Keratinocyte (primary cell): Measurements from ENCODE around the gene C4orf50. TPM values are rescaled to one million over a fixed set of nuclear protein-coding genes. Genes with fewer than 3 reads are reported as not detected.
"Not testable (repeated sequence)": the region's sequence is repeated elsewhere in the genome, so short reads cannot be mapped to it uniquely, and the experiment has no call there.

Experiments used
- DNase-seq: peaks from one replicate; pipeline ENCODE4 v3.0.0-alpha.2; 2011; ENCODE audit warnings: low read depth, missing footprints, low spot score
- FAIRE-seq: peaks from 2 replicates; lab custom pipeline; 2011; peaks lifted over from hg19 to GRCh38; lab: Jason Lieb, UNC
- H2AFZ ChIP-seq: 2 replicates; pipeline ENCODE4 v1.6.0; 2012; ENCODE audit warnings: low read length, control low read depth, inconsistent platforms; ENCODE audit not compliant: control insufficient read depth
- H3K27ac ChIP-seq: 2 replicates; pipeline ENCODE4 v1.5.1; 2011; ENCODE audit warnings: low read length; ENCODE audit not compliant: control insufficient read depth, insufficient read depth
- H3K27me3 ChIP-seq: 3 replicates; pipeline ENCODE4 v1.6.0; 2011; ENCODE audit warnings: low read length; ENCODE audit not compliant: control insufficient read depth, insufficient read depth; ENCODE audit errors: extremely low read depth
- H3K36me3 ChIP-seq, 2 experiments: 2 replicates in 1 of 2; 3 replicates in 1 of 2; pipeline ENCODE4 v1.5.1; 2011; ENCODE audit warnings: low read length in 2 of 2, mild to moderate bottlenecking in 1 of 2; ENCODE audit not compliant: control insufficient read depth in 2 of 2, insufficient read depth in 2 of 2; ENCODE audit errors: extremely low read depth in 1 of 2
- H3K4me1 ChIP-seq: 3 replicates; pipeline ENCODE4 v1.5.1; 2011; ENCODE audit warnings: low read length; ENCODE audit not compliant: control insufficient read depth, insufficient read depth; ENCODE audit errors: extremely low read depth
- H3K4me2 ChIP-seq: 3 replicates; pipeline ENCODE4 v1.6.0; 2011; ENCODE audit warnings: low read depth, low read length; ENCODE audit not compliant: control insufficient read depth, insufficient read depth; ENCODE audit errors: extremely low read depth
- H3K4me3 ChIP-seq, 3 experiments: fragments of 200-600 bp in 1 of 3; sonication (generic) in 1 of 3; 2 replicates in 2 of 3; 3 replicates in 1 of 3; pipeline ENCODE4 v1.5.1; 2011 to 2016; ENCODE audit warnings: low read length in 3 of 3, mild to moderate bottlenecking in 3 of 3, control low read depth in 2 of 3, inconsistent platforms in 1 of 3, low read depth in 1 of 3, mixed read lengths in 1 of 3, mixed run types in 1 of 3, moderate library complexity in 1 of 3; ENCODE audit not compliant: control insufficient read depth in 2 of 3, insufficient read depth in 2 of 3; ENCODE audit errors: extremely low read depth in 1 of 3
- H3K79me2 ChIP-seq: 2 replicates; pipeline ENCODE4 v1.6.0; 2012; ENCODE audit warnings: low read length; ENCODE audit not compliant: control insufficient read depth, insufficient read depth
- H3K9ac ChIP-seq: 3 replicates; pipeline ENCODE4 v1.6.0; 2011; ENCODE audit warnings: low read length; ENCODE audit not compliant: control insufficient read depth, insufficient read depth; ENCODE audit errors: extremely low read depth
- H3K9me1 ChIP-seq: 3 replicates; pipeline ENCODE4 v1.6.0; 2011; ENCODE audit warnings: low read length; ENCODE audit not compliant: control insufficient read depth, insufficient read depth; ENCODE audit errors: extremely low read depth
- H3K9me3 ChIP-seq: 2 replicates; pipeline ENCODE4 v1.5.1; 2012; ENCODE audit warnings: low read depth, low read length; ENCODE audit not compliant: control insufficient read depth
- H4K20me1 ChIP-seq: 3 replicates; pipeline ENCODE4 v1.6.0; 2011; ENCODE audit warnings: low read length; ENCODE audit not compliant: control insufficient read depth, insufficient read depth; ENCODE audit errors: extremely low read depth
- EZH2 ChIP-seq: IDR thresholded peaks from one replicate; pipeline ENCODE4 v1.6.1; 2012; ENCODE audit warnings: inconsistent platforms, mild to moderate bottlenecking, low read length, moderate library complexity
- dilution Hi-C: fragments of 300-500 bp; cut with MboI; formaldehyde crosslinking; loops from one replicate; pipeline ENCODE4 v1.7.0; 2020; ENCODE audit warnings: low sequenced_read_pairs; ENCODE audit not compliant: extremely low pct_ligation_motif_present
- polyA plus RNA-seq, 5 experiments: library from polyadenylated mRNA; depleted of rRNA in 3 of 5; stranded (reverse) in 3 of 5; stranded (forward) in 1 of 5; unstranded in 1 of 5; fragments of >200 nt; gene quantifications; 1 replicate in 1 of 5; 2 replicates in 3 of 5; 3 replicates in 1 of 5; pipeline versions ENCODE4 v1.2.1 to v1.2.3, GENCODE V29; 2011 to 2012; ENCODE audit warnings: missing spikeins in 2 of 5, low read depth in 1 of 5, low replicate concordance in 1 of 5
- TF ChIP-seq, protein P1 (sequence below), 3 experiments: IDR thresholded peaks in 1 of 3; conservative IDR thresholded peaks in 1 of 3; optimal IDR thresholded peaks in 1 of 3; 2 replicates in 2 of 3; 3 replicates in 1 of 3; pipeline versions ENCODE3 to v1.5.1; 2011; ENCODE audit warnings: low read length in 3 of 3, mild to moderate bottlenecking in 3 of 3, moderate library complexity in 2 of 3, control low read depth in 1 of 3, inconsistent platforms in 1 of 3; ENCODE audit not compliant: insufficient read depth in 2 of 3; ENCODE audit errors: extremely low read depth in 1 of 3

C4orf50 gene
- polyA plus RNA-seq, 1 donor (not counting 4 experiments of a cell fraction or from before 2014, with no cell fraction given) = not detected

DNA sequence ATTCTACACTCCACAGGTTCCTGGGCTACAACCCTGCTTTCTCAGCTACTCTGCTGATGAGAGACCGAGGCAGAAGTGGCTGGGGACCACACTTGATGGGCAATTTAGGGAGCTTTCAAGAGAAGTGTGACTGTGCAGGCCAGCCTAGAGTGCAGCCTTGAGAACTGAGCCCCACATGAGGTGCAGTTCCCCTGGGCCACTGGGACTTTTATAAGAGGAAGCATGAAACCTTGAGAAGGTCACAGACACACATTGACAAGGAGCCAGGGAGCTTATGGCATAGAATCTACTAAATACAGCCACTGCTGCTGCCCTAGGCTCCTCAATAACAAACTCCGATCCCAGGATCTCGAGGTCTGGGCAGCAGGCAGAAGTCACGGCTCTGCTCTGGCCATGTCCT lies 13.1 kb downstream of the C4orf50 start:
- no peak overlapping the region for H3K4me3 ChIP-seq
- H3K79me2 ChIP-seq = no peaks in the 10 kb centered on the region
- H4K20me1 ChIP-seq = no peaks in the 10 kb centered on the region
- no peak for FAIRE-seq
- no peaks in the 10 kb centered on the region for H3K4me1 ChIP-seq
- DNase-seq = no peak
- H3K9me3 ChIP-seq = peaks cover 8% of the 10 kb centered on the region
- dilution Hi-C loops = no loop called here
- TF ChIP-seq EZH2 = no peak
- TF ChIP-seq, protein P1, sequence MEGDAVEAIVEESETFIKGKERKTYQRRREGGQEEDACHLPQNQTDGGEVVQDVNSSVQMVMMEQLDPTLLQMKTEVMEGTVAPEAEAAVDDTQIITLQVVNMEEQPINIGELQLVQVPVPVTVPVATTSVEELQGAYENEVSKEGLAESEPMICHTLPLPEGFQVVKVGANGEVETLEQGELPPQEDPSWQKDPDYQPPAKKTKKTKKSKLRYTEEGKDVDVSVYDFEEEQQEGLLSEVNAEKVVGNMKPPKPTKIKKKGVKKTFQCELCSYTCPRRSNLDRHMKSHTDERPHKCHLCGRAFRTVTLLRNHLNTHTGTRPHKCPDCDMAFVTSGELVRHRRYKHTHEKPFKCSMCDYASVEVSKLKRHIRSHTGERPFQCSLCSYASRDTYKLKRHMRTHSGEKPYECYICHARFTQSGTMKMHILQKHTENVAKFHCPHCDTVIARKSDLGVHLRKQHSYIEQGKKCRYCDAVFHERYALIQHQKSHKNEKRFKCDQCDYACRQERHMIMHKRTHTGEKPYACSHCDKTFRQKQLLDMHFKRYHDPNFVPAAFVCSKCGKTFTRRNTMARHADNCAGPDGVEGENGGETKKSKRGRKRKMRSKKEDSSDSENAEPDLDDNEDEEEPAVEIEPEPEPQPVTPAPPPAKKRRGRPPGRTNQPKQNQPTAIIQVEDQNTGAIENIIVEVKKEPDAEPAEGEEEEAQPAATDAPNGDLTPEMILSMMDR (optimal IDR thresholded peaks at IDR 0.05 in 1 of 3, IDR thresholded peaks at IDR 0.05 in 1 of 3, conservative IDR thresholded peaks at IDR 0.05 in 1 of 3; ENCODE audit: extremely low read depth in 1 of 3, insufficient read depth in 2 of 3, low read length in 3 of 3) = no peak
- no peak overlapping the region for H2AFZ ChIP-seq
- H3K9ac ChIP-seq = no peak overlapping the region
- H3K27ac ChIP-seq = no peak overlapping the region
- H3K4me2 ChIP-seq = no peak overlapping the region
- peaks cover 19% of the 10 kb centered on the region for H3K27me3 ChIP-seq
- no peaks in the 10 kb centered on the region for H3K9me1 ChIP-seq
- H3K36me3 ChIP-seq = no peaks in the 10 kb centered on the region

DNA sequence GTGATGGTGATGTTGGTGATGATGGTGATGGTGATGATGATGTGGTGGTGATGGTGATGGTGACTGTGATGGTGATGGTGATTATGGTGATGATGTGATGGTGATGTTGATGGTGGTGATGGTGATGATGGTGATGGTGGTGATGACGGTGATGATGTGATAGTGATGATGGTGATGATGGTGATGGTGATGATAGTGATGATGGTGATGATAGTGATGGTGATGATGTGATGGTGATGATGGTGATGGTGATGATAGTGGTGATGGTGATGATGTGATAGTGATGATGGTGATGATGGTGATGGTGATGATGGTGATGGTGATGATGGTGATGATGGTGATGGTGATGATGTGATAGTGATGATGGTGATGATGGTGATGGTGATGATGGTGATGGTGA lies 14.7 kb downstream of the C4orf50 start:
- H3K27ac ChIP-seq, H3K9me3 ChIP-seq, H3K4me2 ChIP-seq, H3K4me1 ChIP-seq, H3K79me2 ChIP-seq, H3K9ac ChIP-seq, H3K4me3 ChIP-seq, H4K20me1 ChIP-seq, H3K9me1 ChIP-seq, H3K27me3 ChIP-seq, DNase-seq, H3K36me3 ChIP-seq, dilution Hi-C loops, H2AFZ ChIP-seq, FAIRE-seq: not testable (repeated sequence)

DNA sequence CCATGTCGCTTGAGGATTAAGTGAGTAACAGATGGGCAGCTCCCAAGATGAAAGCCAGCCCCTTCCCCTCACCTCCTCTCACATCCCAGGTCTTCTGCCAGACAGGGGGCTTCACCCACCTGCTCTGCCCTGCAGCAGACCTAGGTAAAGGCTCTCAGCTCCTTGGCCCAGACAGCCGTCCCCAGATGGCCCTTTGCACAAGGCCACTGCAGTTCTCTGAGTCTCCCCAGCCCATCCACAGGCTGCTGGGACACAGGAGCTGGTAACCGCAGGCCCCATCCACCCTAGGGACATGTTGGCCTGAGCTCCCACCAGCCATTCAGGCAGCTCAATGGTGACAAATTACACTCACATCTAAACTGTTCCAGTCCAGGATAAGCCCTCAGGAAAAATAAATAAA lies 15.3 kb downstream of the C4orf50 start:
- dilution Hi-C loops = no loop called here
- FAIRE-seq (no peak), DNase-seq (no peak)

More for the DNA sequence above, 15.3 kb downstream of the C4orf50 start:
- peaks cover 8% of the 10 kb centered on the region for H3K9me3 ChIP-seq
- H3K27me3 ChIP-seq = peaks cover 2% of the 10 kb centered on the region
- H2AFZ ChIP-seq = no peak overlapping the region
- H3K4me1 ChIP-seq = no peaks in the 10 kb centered on the region
- no peak overlapping the region for H3K27ac ChIP-seq
- no peak overlapping the region for H3K4me3 ChIP-seq
- H3K4me2 ChIP-seq = no peak overlapping the region
- no peaks in the 10 kb centered on the region for H4K20me1 ChIP-seq
- H3K79me2 ChIP-seq = no peaks in the 10 kb centered on the region
- no peak overlapping the region for H3K9ac ChIP-seq
- no peaks in the 10 kb centered on the region for H3K9me1 ChIP-seq
- no peaks in the 10 kb centered on the region for H3K36me3 ChIP-seq
- no peak for TF ChIP-seq EZH2
- TF ChIP-seq, protein P1 (optimal IDR thresholded peaks at IDR 0.05 in 1 of 3, IDR thresholded peaks at IDR 0.05 in 1 of 3, conservative IDR thresholded peaks at IDR 0.05 in 1 of 3; ENCODE audit: extremely low read depth in 1 of 3, insufficient read depth in 2 of 3, low read length in 3 of 3) = no peak
